PFSK-1 (cell line): ENCODE measurements around the gene CTNNAL1.

Source experiments
- FOXP2 ChIP-seq: optimal IDR thresholded peaks from 2 replicates; pipeline ENCODE3; 2011; ENCODE audit warnings: borderline replicate concordance, control low read depth, inconsistent platforms; ENCODE audit not compliant: insufficient read depth; ENCODE audit errors: extremely low read length, extremely low read depth
- POLR2AphosphoS5 ChIP-seq: IDR thresholded peaks from 2 replicates; pipeline ENCODE4 v1.6.1; 2012; ENCODE audit warnings: low read depth, mild to moderate bottlenecking, control low read depth, low read length, moderate library complexity
- SIN3A ChIP-seq: IDR thresholded peaks from 2 replicates; pipeline ENCODE4 v1.6.1; 2012; ENCODE audit warnings: mild to moderate bottlenecking, low read length, moderate library complexity, borderline replicate concordance; ENCODE audit not compliant: insufficient read depth
- TAF1 ChIP-seq: IDR thresholded peaks from 2 replicates; pipeline ENCODE4 v1.6.1; 2012; ENCODE audit warnings: low read length, control low read depth, borderline replicate concordance; ENCODE audit not compliant: insufficient read depth
- TF ChIP-seq, protein P1 (sequence below), 2 experiments: IDR thresholded peaks; 2 replicates each; pipeline versions ENCODE4 v1.6.1 to v1.8.0; 2011 to 2012; ENCODE audit warnings: low read depth in 2 of 2, low read length in 2 of 2, control low read depth in 1 of 2, inconsistent platforms in 1 of 2, mild to moderate bottlenecking in 1 of 2, moderate library complexity in 1 of 2; ENCODE audit not compliant: insufficient read depth in 1 of 2

Gene CTNNAL1

DNA sequence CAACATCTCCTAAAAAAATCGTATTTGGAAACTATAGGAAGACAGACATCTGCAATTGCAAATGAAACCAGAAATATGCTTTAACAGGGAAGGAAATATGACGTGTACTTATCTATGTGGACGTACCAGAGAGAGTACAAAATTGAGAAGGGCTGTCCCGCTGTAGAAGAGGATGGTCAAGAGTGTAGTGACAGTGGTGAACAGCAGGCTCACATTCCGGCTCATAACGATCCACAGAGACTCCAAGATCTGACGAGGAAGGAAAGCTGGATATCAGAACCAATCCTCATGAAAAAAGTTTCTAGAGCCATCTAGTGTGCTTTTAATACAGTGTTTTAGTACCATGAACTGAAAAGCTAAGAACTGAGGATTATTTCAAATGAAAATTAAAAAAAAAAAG, 37.1 kb upstream of the CTNNAL1 start:
- no peak for TF ChIP-seq FOXP2
- no peak for TF ChIP-seq SIN3A
- TF ChIP-seq, protein P1, sequence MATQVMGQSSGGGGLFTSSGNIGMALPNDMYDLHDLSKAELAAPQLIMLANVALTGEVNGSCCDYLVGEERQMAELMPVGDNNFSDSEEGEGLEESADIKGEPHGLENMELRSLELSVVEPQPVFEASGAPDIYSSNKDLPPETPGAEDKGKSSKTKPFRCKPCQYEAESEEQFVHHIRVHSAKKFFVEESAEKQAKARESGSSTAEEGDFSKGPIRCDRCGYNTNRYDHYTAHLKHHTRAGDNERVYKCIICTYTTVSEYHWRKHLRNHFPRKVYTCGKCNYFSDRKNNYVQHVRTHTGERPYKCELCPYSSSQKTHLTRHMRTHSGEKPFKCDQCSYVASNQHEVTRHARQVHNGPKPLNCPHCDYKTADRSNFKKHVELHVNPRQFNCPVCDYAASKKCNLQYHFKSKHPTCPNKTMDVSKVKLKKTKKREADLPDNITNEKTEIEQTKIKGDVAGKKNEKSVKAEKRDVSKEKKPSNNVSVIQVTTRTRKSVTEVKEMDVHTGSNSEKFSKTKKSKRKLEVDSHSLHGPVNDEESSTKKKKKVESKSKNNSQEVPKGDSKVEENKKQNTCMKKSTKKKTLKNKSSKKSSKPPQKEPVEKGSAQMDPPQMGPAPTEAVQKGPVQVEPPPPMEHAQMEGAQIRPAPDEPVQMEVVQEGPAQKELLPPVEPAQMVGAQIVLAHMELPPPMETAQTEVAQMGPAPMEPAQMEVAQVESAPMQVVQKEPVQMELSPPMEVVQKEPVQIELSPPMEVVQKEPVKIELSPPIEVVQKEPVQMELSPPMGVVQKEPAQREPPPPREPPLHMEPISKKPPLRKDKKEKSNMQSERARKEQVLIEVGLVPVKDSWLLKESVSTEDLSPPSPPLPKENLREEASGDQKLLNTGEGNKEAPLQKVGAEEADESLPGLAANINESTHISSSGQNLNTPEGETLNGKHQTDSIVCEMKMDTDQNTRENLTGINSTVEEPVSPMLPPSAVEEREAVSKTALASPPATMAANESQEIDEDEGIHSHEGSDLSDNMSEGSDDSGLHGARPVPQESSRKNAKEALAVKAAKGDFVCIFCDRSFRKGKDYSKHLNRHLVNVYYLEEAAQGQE (IDR thresholded peaks at IDR 0.05; ENCODE audit: insufficient read depth in 1 of 2, low read depth in 2 of 2, low read length in 2 of 2): no peak
- no peak for TF ChIP-seq POLR2AphosphoS5
- no peak for TF ChIP-seq TAF1

DNA sequence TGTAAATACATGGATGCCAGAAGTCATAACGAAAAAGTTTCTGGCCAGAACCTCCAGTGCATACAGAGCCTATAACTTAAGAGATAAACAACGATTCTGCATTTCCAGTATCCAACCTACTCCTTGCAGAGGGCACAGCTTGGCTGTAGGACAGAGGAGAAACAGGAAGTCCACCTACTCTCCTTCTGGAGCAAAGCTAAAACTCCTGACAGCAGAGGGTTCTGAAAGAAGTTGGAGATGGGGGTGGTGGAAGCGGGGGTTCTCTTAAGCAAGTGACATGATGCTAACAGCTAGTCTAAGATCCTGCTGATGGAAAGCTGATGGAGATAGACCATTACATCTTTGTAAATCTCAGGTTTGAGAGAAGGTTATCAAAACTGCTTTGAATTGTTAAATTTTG, 35.5 kb upstream of the CTNNAL1 start:
- TF ChIP-seq, protein P1 (IDR thresholded peaks at IDR 0.05; ENCODE audit: insufficient read depth in 1 of 2, low read depth in 2 of 2, low read length in 2 of 2): no peak
- TF ChIP-seq SIN3A (no peak), POLR2AphosphoS5 (no peak), FOXP2 (no peak), TAF1 (no peak)

DNA sequence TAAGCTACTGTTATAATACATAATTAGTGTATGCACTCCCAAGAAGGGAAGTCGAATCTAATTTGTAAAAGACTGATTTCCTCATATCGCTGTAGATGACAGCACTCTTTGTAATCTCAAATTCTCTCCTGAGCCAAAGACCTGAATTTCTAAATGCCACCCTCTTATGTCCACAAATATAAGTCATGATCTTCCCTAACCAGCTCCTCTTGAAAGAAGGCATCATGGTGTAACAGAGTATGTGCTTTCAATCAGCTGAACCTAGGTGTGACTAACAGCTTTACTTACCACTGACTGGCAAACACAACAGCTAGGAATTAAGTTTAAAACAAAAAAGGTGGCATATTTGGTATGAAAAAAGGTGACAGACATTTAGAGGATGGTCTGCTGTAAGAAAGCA, 34.0 kb upstream of the CTNNAL1 start:
- TF ChIP-seq, protein P1 (IDR thresholded peaks at IDR 0.05; ENCODE audit: insufficient read depth in 1 of 2, low read depth in 2 of 2, low read length in 2 of 2): no peak
- TF ChIP-seq POLR2AphosphoS5 (no peak), FOXP2 (no peak), TAF1 (no peak), SIN3A (no peak)

DNA sequence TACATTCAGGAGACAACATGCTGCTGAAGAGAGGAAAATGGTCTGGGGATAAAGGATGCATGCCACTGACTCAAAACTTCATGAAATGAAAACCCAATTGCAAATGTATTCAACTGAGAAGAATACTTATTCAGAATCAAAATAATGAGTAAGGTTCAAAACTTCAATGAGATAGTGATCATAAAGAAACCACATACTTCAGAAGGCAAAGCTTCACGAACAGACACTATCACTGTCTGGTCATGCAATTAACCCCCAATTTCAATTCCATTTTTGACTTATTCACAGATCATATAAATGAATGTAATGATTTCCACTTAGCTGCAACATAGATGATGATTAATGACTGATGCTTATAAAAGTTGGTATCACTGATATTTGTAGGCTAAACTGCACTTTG, 33.0 kb upstream of the CTNNAL1 start:
- TF ChIP-seq TAF1: no peak
- no peak for TF ChIP-seq SIN3A

DNA sequence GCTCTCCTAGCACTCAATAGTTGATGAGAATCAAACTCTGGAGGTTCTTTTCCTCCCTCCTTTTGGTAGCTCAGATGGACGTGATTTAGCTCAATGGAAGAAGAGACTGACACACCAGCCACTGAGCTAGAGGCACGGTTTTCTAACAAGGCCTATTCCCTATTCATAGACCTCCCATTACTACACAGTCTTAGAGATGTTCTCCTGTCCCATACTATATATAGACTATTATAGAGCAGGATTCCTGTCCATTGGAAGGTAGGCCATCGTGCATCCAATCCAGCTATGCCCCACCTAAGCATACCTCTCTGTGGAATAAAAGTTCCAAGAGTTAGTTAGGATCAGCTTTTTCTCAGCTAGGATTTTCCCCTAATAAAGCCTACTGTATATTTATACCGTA, 30.3 kb upstream of the CTNNAL1 start:
- no peak for TF ChIP-seq POLR2AphosphoS5
- TF ChIP-seq, protein P1 (IDR thresholded peaks at IDR 0.05; ENCODE audit: insufficient read depth in 1 of 2, low read depth in 2 of 2, low read length in 2 of 2): no peak
